Lung (tissue), 4 donors: ENCODE results near the gene CCL2. TPM values are rescaled to one million over a fixed set of nuclear protein-coding genes. Genes with fewer than 3 reads are reported as not detected.

Experiments
- polyA plus RNA-seq, 2 donors: library from polyadenylated mRNA; stranded (reverse); fragments of 200-250 nt; gene quantifications; one replicate each; pipeline ENCODE4 v1.2.1, GENCODE V29; 2013
- total RNA-seq, 2 donors: library from RNA; depleted of rRNA in 1 of 2; stranded (reverse); fragments of >200 nt in 1 of 2; gene quantifications; one replicate each; pipeline ENCODE4 v1.2.1, GENCODE V29; 2014 to 2021
- donor health status: Bipolar disorder and iron deficiency.
- donor health status: healthy.
- donor health status: DM: yes; HTN: yes; CAD: no.

CCL2 gene
- total and polyA plus RNA-seq, 4 donors = 80.8 to 1,172 (median 160) TPM

Other genes with a start within 250 kb of the CCL2 start
- 1 to 10 TPM in 1 of 2 donors, not detected in 1; 1.0 TPM for gene CCL7, start 14.9 kb downstream of the CCL2 start, total RNA-seq
- 10 to 100 TPM in 1 of 2 donors, 1 to 10 TPM in 1; 1.0 to 44.9 TPM for gene CCL7, start 14.9 kb downstream of the CCL2 start, polyA plus RNA-seq
- under 1 TPM; 0.18 to 0.80 TPM for gene CCL11, start 30.5 kb downstream of the CCL2 start, total RNA-seq
- gene CCL11, start 30.5 kb downstream of the CCL2 start, polyA plus RNA-seq = 1 to 10 TPM in 1 of 2 donors, under 1 TPM in 1; 0.39 to 3.6 TPM
- under 1 TPM; 0.26 to 0.95 TPM for gene CCL8, start 64.2 kb downstream of the CCL2 start, total RNA-seq
- gene CCL8, start 64.2 kb downstream of the CCL2 start, polyA plus RNA-seq = 1 to 10 TPM in 1 of 2 donors, under 1 TPM in 1; 0.49 to 7.6 TPM
- gene CCL13, start 101.2 kb downstream of the CCL2 start, total RNA-seq = 1 to 10 TPM; 4.4 to 4.6 TPM
- 1 to 10 TPM; 2.5 to 3.7 TPM for gene CCL13, start 101.2 kb downstream of the CCL2 start, polyA plus RNA-seq
- not detected for gene CCL1, start 107.9 kb downstream of the CCL2 start, total RNA-seq
- gene CCL1, start 107.9 kb downstream of the CCL2 start, polyA plus RNA-seq = under 1 TPM in 1 of 2 donors, not detected in 1; 0.44 TPM